Measurements from ENCODE around the gene AP1G1. TPM values are rescaled to one million over a fixed set of nuclear protein-coding genes. Genes with fewer than 3 reads are reported as not detected.

The AP1G1 gene
- total and polyA plus RNA-seq, 2 donors (not counting 1 experiment from before 2014, with no cell fraction given), result 55.5 to 102 TPM

- DNase-seq (ENCODE audit: low read depth in 2 of 2), result no peak
- Histone ChIP-seq H4K20me1 (ENCODE audit: control insufficient read depth, extremely low read depth, insufficient read depth, low read length) (no peaks in the 10 kb centered on the region), H3K9ac (ENCODE audit: insufficient read depth, low read length) (no peak overlapping the region), H3K4me3 (replicated peaks in 1 of 4; ENCODE audit: control extremely low read depth in 1 of 4, insufficient read depth in 1 of 4, low read depth in 3 of 4, low read length in 4 of 4) (no peak overlapping the region), H3K4me2 (ENCODE audit: extremely low read depth, insufficient read depth, low read length) (no peak overlapping the region), H3K36me3 (ENCODE audit: control insufficient read depth, insufficient read depth, low read length) (peaks cover 1% of the 10 kb centered on the region), H2AFZ (ENCODE audit: low read length) (no peak overlapping the region), H3K4me1 (ENCODE audit: control insufficient read depth, extremely low read depth, insufficient read depth, low read length) (no peaks in the 10 kb centered on the region), H3K27ac (ENCODE audit: insufficient read depth, low read length) (no peak overlapping the region), H3K27me3 (ENCODE audit: control insufficient read depth, insufficient read depth, low read length) (no peaks in the 10 kb centered on the region), H3K9me3 (ENCODE audit: control insufficient read depth, insufficient read depth, low read depth, low read length) (no peaks in the 10 kb centered on the region), H3K79me2 (ENCODE audit: control insufficient read depth, insufficient read depth, low read length) (no peaks in the 10 kb centered on the region)
- TF ChIP-seq CTCF (conservative IDR thresholded peaks at IDR 0.05 in 1 of 2, IDR thresholded peaks at IDR 0.05 in 1 of 2; ENCODE audit: low read depth in 1 of 2, low read length in 2 of 2), result no peak
Observed at GRCh38 chr16:71681360-71681759, 127.3 kb downstream of the AP1G1 start.

Other genes starting within 250 kb of the AP1G1 start
- gene TAT, start 231.7 kb downstream of the AP1G1 start, total RNA-seq, result not detected in 2 replicates
- not detected in 2 replicates for gene TAT, start 231.7 kb downstream of the AP1G1 start, polyA plus RNA-seq
- not detected in 2 replicates for gene MARVELD3, start 182.7 kb downstream of the AP1G1 start, total RNA-seq
- gene MARVELD3, start 182.7 kb downstream of the AP1G1 start, polyA plus RNA-seq, result not detected in 2 replicates
- gene PHLPP2, start 84.1 kb downstream of the AP1G1 start, total RNA-seq, result 6.9 and 9.7 TPM in 2 replicates
- gene PHLPP2, start 84.1 kb downstream of the AP1G1 start, polyA plus RNA-seq, result 12.4 and 13.2 TPM in 2 replicates
- 11.0 and 13.2 TPM in 2 replicates for gene ATXN1L, start 37.1 kb upstream of the AP1G1 start, total RNA-seq
- gene ATXN1L, start 37.1 kb upstream of the AP1G1 start, polyA plus RNA-seq, result 10.6 and 11.5 TPM in 2 replicates
- gene ZNF821, start 75.3 kb upstream of the AP1G1 start, total RNA-seq, result 3.3 and 5.9 TPM in 2 replicates
- gene ZNF821, start 75.3 kb upstream of the AP1G1 start, polyA plus RNA-seq, result 4.9 and 5.8 TPM in 2 replicates
- 120 and 139 TPM in 2 replicates for gene IST1, start 86.7 kb upstream of the AP1G1 start, total RNA-seq
- 174 and 221 TPM in 2 replicates for gene IST1, start 86.7 kb upstream of the AP1G1 start, polyA plus RNA-seq
- gene PKD1L3, start 191.6 kb upstream of the AP1G1 start, total RNA-seq, result not detected in 2 replicates
- gene PKD1L3, start 191.6 kb upstream of the AP1G1 start, polyA plus RNA-seq, result not detected in 2 replicates
- 2.8 and 3.0 TPM in 2 replicates for gene DHODH, start 199.9 kb upstream of the AP1G1 start, total RNA-seq
- 3.0 and 5.2 TPM in 2 replicates for gene DHODH, start 199.9 kb upstream of the AP1G1 start, polyA plus RNA-seq
- gene HP, start 245.7 kb upstream of the AP1G1 start, total RNA-seq, result not detected in 2 replicates
- not detected in 2 replicates for gene HP, start 245.7 kb upstream of the AP1G1 start, polyA plus RNA-seq